ENCODE measurements around the gene KRT76. TPM values are rescaled to one million over a fixed set of nuclear protein-coding genes. Genes with fewer than 3 reads are reported as not detected.

KRT76 gene
- total and polyA plus RNA-seq, 7 donors, result not detected

DNA sequence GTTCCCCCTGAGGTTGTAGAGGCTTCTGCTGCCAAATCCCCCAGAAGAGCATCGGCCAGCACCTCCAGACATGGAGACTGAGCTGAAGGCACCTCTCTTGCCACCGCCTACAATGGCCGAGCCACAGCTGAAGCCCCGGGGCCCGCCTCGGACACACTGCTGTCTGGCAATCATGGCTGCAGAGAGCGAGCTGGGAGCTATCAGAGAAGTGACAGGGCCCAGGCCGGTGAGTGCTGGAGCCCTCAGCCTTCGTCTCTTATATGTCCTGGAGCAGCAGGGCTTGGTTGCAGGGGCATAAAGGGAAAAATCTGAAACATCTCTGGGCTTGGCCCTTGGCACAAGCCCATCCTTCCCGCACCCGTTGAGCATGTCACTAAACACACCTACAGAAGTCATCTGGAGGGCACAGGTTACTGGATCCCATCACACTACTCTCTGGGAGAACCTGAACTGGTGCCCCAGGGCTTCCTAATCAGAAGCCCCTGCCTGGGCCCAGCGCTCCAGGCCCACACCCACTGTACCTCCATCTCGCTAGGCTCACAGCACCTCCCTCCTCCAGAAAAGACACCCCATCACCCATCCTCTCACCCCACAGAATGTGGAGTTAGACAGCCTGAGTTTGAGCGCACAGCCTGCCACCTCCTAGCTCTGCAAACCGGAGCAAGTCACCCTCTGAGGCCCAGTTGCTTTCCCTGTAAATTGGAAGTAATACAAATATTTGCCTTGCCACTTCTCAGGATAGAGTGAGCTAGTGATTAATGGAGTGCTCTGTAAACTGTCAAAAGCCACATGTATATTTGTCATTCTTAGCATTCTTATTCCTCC, 37.0 kb upstream of the KRT76 start, which contains the start of gene KRT4:
KRT4 (minus strand) TSS at position 232 of the 825 bp plus-strand sequence; CDS start at position 174, 58 bp downstream.
- Histone ChIP-seq H3K27me3 (ENCODE audit: insufficient read depth in 3 of 3, low read length in 2 of 3) (peaks cover 0 to 14% (median 4%) of the 10 kb centered on the region in 3 donors), H3K9me3 (no peaks in the 10 kb centered on the region), H3K27ac (no peak within 1 kb of the TSS), H3K4me3 (no peak within 1 kb of the TSS), H3K36me3 (ENCODE audit: insufficient read depth in 1 of 2, low read depth in 1 of 2) (no peaks in the 10 kb centered on the region), H3K4me1 (no peaks in the 10 kb centered on the region)
- TF ChIP-seq, protein P1, sequence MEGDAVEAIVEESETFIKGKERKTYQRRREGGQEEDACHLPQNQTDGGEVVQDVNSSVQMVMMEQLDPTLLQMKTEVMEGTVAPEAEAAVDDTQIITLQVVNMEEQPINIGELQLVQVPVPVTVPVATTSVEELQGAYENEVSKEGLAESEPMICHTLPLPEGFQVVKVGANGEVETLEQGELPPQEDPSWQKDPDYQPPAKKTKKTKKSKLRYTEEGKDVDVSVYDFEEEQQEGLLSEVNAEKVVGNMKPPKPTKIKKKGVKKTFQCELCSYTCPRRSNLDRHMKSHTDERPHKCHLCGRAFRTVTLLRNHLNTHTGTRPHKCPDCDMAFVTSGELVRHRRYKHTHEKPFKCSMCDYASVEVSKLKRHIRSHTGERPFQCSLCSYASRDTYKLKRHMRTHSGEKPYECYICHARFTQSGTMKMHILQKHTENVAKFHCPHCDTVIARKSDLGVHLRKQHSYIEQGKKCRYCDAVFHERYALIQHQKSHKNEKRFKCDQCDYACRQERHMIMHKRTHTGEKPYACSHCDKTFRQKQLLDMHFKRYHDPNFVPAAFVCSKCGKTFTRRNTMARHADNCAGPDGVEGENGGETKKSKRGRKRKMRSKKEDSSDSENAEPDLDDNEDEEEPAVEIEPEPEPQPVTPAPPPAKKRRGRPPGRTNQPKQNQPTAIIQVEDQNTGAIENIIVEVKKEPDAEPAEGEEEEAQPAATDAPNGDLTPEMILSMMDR (IDR thresholded peaks at IDR 0.05), result no peak
- DNase-seq, result no peak
- no peak for ATAC-seq
- WGBS, 3 donors, result 79 to 82% (median 80%) methylated on average over 15 of the region's 15 CpGs
- intact Hi-C loops (cut with DNase I), result no loop called here

DNA sequence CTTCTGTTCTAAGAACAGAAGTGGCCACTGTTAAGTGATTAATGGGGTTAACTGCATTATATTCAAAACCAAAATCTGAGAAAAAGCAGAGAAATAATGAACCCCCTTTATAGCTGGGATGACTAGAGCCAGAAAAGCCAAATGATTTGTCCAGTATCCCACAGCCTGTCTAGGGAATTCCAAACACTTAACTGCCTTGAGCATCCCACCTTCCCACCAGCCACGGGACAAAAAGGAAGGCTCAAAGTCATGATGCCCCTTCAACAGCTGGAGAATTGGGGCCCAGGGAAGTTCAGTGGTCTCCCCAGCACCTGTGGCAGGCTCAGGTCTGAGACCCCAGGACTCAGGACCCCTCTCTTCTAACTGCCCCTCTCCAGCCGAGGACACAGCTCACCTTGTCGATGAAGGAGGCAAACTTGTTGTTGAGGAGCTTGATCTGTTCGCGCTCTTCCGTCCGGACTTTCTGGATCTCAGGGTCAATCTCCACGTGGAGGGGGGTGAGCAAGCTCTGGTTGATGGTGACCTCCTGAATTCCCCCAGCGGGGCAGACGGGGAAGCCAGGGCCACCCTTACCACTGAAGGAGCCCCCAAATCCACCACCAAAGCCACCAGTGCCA, 36.2 kb upstream of the KRT76 start:
- ATAC-seq (no peak), DNase-seq (no peak)
- no peak overlapping the region for H3K4me3 ChIP-seq
- no peaks in the 10 kb centered on the region for H3K36me3 ChIP-seq (ENCODE audit: insufficient read depth in 1 of 2, low read depth in 1 of 2)
- TF ChIP-seq, protein P1 (IDR thresholded peaks at IDR 0.05), result no peak
- intact Hi-C loops (cut with DNase I), result no loop called here
- no peaks in the 10 kb centered on the region for H3K4me1 ChIP-seq
- no peak overlapping the region for H3K27ac ChIP-seq
- H3K9me3 ChIP-seq, result no peaks in the 10 kb centered on the region
- H3K27me3 ChIP-seq (ENCODE audit: insufficient read depth in 3 of 3, low read length in 2 of 3), result peaks cover 0 to 9% (median 2%) of the 10 kb centered on the region in 3 donors
- WGBS, 3 donors, result 81 to 91% (median 87%) methylated on average over 10 of the region's 10 CpGs

DNA sequence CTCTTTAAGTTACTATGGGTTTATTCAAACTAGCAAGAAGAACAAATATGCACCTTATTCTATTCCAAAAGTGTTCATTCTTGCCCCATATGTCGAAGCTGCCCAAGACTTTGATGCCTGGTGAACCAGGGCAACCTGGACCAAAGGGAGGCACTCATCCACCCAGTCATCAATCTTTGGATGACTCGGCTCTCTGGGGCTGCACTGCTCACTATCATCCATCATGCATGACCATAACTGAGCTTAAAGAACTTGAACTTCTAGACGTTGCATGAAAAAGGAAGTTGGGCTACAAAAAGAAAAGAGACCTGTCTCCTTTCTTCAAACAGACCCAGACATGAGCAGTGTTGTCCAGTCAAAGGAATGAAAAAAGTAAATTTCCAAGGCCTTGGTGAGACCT, 35.6 kb upstream of the KRT76 start:
- intact Hi-C loops (cut with DNase I), result no loop called here
- no peaks in the 10 kb centered on the region for H3K4me1 ChIP-seq
- H3K27ac ChIP-seq, result no peak overlapping the region
- TF ChIP-seq, protein P1 (IDR thresholded peaks at IDR 0.05), result no peak
- 51 to 54% (median 54%) methylated on average over 3 of the region's 3 CpGs for WGBS, 3 donors
- no peaks in the 10 kb centered on the region for H3K36me3 ChIP-seq (ENCODE audit: insufficient read depth in 1 of 2, low read depth in 1 of 2)
- H3K4me3 ChIP-seq, result no peak overlapping the region
- peaks cover 0 to 8% (median 0%) of the 10 kb centered on the region in 3 donors for H3K27me3 ChIP-seq (ENCODE audit: insufficient read depth in 3 of 3, low read length in 2 of 3)
- no peak for ATAC-seq
- no peaks in the 10 kb centered on the region for H3K9me3 ChIP-seq
- no peak for DNase-seq

DNA sequence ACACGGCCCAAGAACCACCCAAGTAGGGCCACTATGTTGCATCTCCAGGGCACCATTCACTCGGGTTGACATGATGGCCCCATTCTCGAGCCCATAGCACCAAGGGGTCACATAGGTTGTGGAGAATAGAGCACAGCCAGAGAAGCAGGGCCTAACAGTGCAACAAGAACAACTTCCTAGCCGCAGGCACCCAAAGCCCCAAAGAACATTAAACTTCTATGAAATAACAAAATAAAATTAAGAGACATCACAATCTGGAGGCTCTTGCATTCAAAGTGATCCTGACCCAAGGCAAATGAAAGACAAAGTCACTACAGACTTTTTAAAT, 34.9 kb upstream of the KRT76 start:
- Histone ChIP-seq H3K36me3 (ENCODE audit: insufficient read depth in 1 of 2, low read depth in 1 of 2) (no peaks in the 10 kb centered on the region), H3K27me3 (ENCODE audit: insufficient read depth in 3 of 3, low read length in 2 of 3) (peaks cover 0 to 7% (median 0%) of the 10 kb centered on the region in 3 donors), H3K4me3 (no peak overlapping the region), H3K9me3 (no peaks in the 10 kb centered on the region), H3K4me1 (no peaks in the 10 kb centered on the region), H3K27ac (no peak overlapping the region)
- ATAC-seq, result no peak
- intact Hi-C loops (cut with DNase I), result no loop called here
- TF ChIP-seq, protein P1 (IDR thresholded peaks at IDR 0.05), result no peak
- 62 to 68% (median 66%) methylated on average over 4 of the region's 4 CpGs for WGBS, 3 donors
- no peak for DNase-seq
